ENCODE data around the gene PRKCZ.

The PRKCZ gene

DNA sequence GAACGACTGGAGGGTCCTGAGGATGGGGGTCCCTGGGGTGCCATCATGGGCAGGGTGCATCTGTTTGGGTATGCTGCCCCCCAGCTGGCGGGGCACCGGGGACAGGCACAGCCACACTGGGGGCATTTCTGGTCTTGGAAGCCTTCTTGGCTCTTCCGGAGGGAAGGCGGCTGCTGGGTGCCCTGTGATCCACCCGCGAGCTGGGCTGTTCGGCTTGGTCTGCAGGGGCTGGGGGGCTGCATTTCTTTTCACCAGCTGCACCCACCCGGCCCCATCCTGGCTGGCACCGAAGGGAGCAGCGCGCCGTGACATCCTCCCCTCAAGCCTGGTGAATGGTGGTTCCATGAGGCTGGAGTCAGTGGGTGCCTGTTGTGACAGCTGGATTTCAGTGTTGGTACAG lies 132.2 kb downstream of the PRKCZ start:
- no peak for DNase-seq

GRCh38 chr1:2183937-2184334 lies 133.7 kb downstream of the PRKCZ start:
- no peak for DNase-seq

- no peak for DNase-seq
Observed at GRCh38 chr1:2184531-2184930, 134.3 kb downstream of the PRKCZ start.

GRCh38 chr1:2184934-2185333 lies 134.7 kb downstream of the PRKCZ start:
- DNase-seq, result no peak

- DNase-seq, result no peak
Observed at GRCh38 chr1:2185880-2186855, 136.0 kb downstream of the PRKCZ start.

GRCh38 chr1:2186901-2187300 lies 136.7 kb downstream of the PRKCZ start:
- DNase-seq, result no peak

- DNase-seq, result no peak
Observed at GRCh38 chr1:2187619-2188018, 137.4 kb downstream of the PRKCZ start.

DNA sequence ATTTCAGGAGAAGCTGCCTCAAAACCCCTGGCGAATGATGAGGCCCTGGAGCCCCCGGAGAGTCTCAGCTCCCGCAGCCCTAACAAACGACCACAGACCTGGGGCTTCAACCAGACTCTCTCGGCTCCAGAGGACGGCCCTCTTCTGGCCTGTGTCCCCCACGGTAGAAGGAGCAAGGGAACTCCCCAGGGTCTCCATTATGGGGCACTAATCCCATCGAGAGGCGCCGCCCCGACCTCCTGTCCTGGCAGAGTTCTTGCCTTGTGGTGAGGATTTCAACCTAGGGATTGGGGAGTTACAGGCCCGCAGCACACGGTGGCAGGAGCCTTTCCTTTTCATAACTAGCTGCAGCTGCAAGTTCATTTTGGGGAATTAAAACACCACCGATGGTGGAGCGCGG lies 138.1 kb downstream of the PRKCZ start:
- DNase-seq, result no peak

- peak; percentile 82 for DNase-seq
Observed at GRCh38 chr1:2189459-2190425, 139.5 kb downstream of the PRKCZ start.

DNA sequence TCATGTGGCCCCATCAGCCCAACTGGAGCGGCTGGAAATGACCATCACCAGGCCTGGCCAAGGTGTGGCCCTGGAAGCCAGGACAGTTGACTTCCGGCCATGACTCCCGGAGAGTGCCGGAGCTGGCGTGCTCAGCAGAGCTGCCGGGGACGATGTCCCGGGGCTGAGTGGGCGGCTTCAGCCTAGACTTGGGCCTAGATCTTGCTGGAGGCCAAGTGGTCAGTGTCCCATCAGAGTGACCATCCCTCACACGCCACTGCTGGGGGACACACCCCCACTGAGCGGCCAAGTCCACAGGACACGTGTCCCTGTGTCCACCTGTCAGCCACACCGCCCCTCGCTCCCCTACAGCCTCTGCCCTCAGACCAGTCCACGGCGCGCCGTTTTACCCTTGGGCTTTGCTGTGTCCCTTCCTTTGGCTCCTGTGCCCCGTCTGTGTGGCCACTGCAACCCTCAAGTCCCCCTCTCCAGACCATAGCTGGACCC lies 140.3 kb downstream of the PRKCZ start:
- no peak for DNase-seq

DNA sequence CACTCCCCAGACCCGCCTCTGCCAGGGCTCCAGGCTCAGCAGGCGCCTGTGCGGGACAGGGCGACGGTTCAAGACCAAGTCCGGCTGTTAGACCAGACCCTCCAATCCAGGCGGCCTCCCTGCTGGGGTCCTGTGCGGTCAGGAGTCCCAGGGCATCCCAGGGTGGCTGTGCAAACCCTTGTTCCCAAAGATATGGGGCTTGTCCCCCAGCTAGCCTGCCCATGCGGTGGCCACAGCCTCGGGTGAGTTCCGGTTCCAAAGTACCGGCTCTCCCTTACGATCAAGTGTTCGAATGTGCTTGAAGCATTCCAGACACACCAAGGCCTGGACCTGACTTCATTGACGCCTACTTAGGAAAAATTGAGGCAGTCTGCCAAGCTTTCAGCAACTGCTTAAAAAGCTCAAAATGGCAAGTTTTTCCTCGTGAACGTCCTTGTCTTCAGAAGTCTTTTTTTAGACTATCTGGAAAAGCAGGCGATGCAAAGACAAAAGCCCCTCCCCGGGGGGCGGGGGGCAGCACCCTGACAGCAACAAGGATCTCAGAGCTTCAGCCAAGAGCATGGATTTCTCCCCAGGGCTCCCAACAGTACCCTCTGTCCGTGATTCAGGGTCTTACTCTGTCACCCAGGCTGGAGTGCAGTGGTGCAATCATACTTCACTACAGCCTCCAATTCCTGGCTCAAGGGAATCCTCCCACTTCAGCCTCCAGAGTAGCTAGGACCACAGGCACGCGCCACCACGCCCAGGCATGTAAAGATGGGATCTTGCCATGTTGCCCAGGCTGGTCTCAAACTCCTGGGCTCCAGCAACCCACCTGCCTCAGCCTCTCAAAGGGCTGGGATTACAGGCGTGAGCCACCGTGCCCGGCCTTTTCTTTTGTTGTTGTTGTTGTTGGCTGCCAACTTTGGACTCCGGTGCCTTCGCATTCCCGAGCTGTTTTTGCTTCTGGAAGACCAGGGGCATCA lies 142.1 kb downstream of the PRKCZ start:
- DNase-seq, result no peak

- DNase-seq, result no peak
Observed at GRCh38 chr1:2193514-2194281, 143.5 kb downstream of the PRKCZ start.

DNA sequence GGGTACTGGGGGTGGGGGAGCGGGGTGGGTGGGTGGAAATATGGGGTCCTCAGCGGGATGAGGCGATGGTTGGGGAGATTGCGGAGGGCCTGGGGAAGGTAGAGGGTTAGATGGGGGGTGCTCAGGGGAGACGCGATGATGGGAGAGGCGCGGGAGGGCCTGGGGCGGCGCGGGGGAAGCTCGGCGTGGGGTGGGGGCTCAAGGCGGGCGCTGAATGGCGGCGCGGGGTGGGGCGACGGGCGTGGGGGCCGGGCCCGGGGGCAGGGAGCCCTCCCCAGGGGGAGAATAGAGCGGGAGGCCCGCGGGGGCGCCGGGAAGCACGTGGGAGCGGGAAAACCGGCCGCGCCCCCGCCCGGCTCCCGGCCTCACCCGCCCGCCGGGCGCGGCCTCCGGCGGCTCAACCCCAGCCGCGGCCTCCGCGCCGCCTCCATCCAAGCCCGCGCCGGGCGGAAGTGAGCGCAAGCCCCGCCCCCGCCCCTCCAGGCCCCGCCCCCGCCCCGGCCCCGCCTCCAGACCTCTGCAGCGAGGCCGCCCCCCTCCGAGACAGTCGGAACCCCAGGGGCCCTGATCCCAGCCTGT lies 144.2 kb downstream of the PRKCZ start, which contains the start of gene FAAP20:
FAAP20 (minus strand) TSS at position 454 of the 579 bp plus-strand sequence; CDS start at position 431, 23 bp downstream.
- DNase-seq, result peak; percentile 74

- peak; percentile 96 for DNase-seq
Observed at GRCh38 chr1:2194898-2195673, 144.9 kb downstream of the PRKCZ start.

DNA sequence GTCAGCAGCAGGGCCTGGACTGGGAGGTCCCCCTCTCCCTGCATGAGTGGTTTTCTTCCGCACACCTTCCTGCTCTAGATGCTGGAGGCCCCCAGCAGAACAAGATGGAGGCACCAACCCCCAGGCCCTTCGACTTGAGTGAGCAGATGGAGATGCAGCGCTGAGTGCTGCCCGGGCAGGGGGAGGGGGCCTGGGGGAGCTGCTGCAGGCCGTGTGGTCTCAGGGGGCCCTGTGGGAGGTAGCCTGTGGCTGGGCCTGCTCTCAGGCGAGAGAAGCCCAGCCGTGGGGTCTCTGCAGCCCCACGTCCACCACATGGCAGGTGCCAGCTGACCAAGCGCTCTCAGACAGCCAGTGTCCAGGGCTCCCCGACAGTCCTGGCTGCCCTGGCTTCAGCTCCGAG lies 145.6 kb downstream of the PRKCZ start:
- DNase-seq, result no peak

DNA sequence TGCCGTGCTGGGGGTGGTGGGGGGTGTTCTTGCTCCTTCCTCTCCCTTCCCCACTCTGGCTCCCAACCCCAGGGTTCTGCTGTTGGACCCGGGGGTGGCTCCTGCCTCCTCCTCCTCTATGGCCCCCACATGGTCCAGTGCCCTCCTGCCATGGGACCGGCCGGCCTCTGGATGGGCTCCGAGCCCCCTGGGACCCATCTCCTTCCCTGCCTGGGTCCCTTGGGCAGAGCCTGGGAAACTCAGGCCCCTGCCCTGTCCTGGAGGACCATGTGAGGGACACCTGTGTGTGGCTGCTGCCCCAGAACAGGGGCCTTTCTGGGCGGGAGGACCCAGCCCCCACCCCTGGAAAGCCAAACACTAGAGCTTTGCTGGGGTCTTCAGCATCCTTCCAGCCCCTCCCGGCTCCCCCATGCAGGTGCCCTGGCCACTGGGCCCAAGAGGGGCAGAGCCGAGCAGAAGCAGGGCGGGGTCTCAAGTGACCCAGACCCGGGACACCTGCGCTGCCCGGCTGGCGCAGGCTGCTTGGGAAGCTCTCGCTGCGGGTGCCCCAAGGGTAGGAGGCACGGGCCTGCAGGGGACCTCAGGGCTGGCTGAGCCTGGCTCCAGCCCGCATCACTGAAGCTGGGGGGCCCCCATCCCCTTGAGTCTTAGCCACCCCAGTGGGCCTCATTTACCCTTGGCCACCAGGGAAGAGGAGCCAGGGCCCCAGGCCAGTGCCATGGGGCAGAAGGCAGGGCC lies 146.9 kb downstream of the PRKCZ start:
- DNase-seq, result no peak

GRCh38 chr1:2197707-2198165 lies 147.5 kb downstream of the PRKCZ start:
- DNase-seq, result no peak

- no peak for DNase-seq
Observed at GRCh38 chr1:2198571-2198970, 148.4 kb downstream of the PRKCZ start.

All from 8988T (cell line).